HG02970 (cell line): ENCODE measurements around the gene RIGI.
"Not testable (repeated sequence)": the region's sequence is repeated elsewhere in the genome, so short reads cannot be mapped to it uniquely, and the experiment has no call there.

Experiments used
- ATAC-seq: cut with Tn5 transposase; IDR thresholded peaks from one replicate; pipeline ENCODE4 v1.9.1; 2021; ENCODE audit warnings: mild to moderate bottlenecking, moderate library complexity, moderate number of reproducible peaks; ENCODE audit not compliant: unreplicated experiment, low FRiP score

RIGI gene

DNA sequence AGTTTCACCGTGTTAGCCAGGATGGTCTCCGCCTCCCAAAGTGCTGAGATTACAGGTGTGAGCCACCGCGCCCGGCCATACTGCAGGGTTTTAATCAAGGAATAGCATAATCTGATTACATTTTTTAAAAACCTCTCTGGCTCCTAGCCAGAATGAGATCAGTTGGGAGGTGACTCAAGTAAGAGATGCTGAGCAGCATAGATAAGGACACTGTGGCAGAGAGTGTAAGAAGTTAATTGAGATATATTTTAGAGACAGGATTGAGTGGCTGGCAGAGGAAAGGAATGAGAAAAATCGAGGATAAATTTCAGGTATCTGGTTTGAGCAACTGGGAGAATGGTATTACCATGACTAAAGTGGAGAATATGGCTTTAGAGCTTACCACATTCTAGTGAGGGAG is 7.3 kb upstream of the RIGI start:
- no peak for ATAC-seq

DNA sequence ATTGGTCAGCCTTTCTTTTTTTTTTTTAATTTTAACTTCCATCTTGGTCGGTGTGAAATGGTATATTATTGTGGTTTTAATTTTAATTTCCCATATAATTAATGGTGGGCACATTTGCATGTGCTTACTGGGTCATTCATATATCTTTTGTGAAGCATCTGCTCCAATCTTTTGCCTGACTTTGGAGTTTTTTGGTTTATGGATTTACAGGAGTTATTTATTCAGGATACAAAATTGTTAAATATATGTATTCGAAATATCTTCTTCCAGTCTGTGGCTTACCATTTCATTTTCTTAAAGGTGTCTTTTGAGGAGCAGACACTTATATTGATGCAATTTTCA is 682 bp upstream of the RIGI start:
- no peak for ATAC-seq

DNA sequence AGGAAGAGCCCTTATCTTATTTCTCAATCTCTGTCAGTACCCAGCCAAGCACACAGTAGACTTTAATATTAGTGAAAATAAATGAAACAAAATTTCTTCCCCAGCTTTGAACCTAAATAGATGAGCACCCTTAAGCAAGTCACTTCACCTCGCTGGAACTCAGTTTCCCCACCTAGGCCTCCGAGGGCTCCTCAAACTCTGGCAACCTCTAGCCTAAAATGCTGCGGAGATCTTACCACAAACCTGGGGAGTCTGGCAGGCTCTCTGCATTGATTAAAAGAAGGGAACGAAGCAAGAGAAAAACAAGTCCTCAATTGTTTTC is 326 bp downstream of the RIGI start:
- peak; percentile 8 for ATAC-seq

DNA sequence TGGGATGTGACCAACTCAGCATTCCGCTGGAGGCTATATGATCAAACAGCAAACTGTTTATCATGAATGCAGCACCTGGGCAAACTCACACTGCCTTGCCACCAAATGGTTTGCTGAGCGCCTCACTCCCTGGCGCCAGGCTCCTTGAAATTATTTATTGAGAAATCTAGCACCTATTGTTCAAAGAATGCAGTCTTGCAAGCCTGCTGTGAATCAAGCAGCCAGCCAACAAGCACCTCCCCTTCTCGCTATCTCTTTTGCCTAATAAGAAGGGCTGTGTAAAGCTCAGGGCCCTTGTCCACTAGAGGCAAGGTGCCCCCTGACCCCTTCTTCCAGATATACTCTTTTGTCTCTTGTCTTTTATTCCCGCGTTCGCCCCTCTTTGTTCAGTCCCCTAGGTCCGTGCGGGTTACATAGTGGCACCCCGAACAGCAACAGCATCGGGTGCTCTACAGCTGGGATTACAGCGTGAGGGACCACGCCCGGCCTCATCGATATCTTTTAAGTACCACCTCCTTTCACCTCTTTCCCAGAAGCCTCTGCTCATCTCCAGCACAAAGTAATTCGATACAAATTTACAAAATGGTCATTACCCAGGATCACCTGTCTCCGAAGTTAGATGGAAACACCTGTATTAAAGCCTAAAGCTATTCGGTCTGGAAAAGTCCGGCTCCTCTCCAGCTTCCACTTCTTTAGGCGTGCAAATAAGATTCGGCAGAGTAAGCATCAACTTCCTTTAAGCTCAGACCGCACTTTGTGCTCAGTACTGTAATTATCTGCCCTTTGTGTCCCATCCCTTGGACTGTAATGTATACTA is 896 bp downstream of the RIGI start:
- no peak for ATAC-seq

DNA sequence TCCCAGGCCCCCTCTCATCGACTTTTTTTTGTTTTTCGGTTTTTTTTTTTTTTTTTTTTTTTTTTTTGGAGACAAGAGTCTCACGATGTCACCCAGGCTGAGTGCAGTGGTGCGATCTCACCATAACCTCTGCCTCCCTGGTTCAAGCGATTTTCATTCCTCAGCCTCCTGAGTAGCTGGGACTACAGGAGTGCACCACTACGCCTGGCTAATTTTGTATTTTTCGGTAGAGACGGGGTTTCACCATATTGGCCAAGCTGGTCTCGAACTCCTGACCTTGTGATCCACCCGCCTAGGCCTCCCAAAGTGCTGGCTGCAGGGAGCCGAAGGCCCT is 1.5 kb downstream of the RIGI start:
- ATAC-seq = not testable (repeated sequence)

DNA sequence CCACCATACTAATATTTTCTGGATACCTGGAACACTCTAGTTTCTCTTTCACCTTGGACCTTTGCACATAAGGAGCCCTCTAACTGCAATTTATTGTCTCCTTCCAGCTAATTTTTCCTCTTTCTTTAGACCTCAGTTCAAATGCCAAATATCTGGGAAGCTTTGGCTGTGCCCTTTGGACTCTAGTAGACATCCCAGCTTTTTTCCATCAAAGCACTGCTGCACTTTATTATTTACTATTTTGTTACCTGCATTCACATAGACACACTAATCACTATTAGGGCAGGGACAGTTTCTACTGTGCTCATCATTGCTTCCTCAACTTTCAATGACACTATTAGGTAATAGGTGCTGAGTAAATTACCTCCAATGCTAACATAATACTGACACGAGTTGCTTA is 2.1 kb downstream of the RIGI start:
- ATAC-seq = no peak

DNA sequence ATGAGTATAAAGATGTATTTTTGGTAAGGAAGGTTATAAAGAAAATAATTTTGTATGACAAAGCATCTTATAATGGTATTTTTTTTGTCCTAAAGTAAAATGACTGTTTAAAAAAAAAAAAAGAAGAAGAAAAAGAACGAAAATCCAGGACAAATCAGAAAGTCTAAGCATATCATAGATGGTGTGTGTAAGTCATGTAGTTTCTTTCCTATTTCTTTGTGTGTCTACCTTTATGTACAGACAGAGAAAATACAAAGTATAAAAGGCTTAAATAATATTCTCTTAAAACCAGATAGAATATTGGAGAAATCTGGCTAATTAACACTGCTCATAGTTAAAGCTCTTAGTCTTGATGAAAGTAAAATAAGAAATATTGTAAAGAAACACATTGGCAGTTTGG is 7.7 kb downstream of the RIGI start:
- no peak for ATAC-seq

DNA sequence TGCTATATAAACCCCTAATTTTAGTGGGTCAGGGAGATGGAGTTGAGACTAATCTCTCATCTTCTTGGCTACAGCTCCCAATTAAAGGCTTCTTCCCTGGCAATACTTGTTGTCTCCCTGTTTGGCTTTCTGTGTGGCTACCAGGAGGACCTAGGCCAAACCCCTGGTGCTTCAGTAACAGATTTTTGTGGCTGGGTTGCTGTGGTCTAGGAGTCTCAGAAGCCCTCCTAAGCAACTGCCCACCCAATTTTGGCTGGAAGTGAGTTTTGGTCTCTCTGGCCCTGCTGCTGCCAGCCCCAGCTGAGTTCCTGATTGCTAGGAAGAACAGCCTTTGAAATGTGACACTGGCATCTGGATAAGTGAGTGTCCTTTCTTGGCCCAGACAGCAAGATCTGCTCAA is 9.8 kb downstream of the RIGI start:
- no peak for ATAC-seq

DNA sequence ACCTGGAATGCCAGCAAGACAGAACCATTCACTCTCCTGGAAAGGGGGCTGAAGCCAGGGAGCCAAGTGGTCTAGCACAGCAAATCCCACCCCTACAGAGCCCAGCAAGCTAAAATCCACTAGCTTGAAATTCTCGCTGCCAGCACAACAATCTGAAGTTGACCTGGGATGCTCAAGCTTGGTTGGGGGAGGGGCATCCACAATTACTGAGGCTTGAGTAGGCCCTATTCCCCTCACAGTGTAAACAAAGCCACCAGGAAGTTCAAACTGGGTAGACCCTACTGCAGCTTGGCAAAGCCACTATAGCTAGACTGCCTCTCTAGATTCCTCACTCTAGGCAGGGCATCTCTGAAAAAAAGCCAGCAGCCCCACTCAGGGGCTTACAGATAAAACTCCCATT is 17.3 kb downstream of the RIGI start:
- ATAC-seq = no peak

DNA sequence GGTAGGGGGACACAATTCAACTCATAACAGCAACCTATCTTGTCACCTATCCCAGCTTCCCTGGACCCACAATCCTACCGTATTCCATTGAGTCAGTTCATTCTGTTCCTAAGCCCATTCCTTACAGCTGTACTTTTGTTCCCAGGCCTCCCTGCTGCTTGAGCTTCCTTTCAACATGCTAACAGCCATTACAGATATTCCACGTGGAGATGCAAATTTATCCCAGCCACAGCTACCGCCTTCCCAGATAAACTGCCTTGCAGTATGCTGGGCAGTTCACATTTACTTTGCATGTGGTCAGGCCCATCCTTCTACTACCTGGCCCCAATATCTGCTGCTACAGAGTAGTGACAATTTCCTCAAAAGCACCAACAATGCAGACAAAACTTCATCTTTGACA is 23.0 kb downstream of the RIGI start:
- no peak for ATAC-seq

DNA sequence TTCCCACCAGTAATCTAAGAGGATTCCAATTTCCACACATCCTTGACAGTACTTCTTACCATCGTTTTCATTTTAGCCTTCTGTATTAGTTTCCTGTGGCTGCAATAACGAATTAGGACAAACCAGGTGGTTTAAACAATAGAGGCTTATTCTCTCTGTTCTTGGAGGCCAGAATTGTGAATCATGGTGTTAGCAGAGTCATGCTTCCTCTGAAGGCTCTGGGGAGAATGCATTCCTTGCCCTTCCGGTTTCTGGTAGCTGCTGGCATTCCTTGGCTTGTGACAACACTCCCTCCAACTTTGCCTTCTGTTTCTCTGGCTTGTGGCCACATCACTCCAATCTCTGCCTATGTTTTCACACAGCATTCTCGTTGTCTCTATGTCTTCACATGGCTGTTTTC is 23.5 kb downstream of the RIGI start:
- ATAC-seq = no peak

DNA sequence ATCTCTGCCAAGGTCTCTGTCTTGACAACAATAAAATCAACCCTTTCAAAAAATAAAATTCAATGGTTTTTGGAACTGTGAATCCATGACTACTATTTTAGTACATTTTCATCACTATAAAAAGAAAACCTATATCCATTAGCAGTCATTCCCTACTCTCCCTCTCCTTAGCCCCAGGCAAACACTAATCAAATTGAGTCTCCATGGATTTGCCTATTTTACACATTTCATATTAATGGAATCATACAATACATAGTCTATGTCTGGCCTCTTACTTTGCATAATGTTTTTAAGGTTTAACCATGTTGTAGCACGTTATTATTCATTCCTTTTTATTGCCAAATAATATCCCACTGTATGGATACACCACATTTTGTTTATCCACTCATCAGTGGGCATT is 24.1 kb downstream of the RIGI start:
- ATAC-seq = no peak

DNA sequence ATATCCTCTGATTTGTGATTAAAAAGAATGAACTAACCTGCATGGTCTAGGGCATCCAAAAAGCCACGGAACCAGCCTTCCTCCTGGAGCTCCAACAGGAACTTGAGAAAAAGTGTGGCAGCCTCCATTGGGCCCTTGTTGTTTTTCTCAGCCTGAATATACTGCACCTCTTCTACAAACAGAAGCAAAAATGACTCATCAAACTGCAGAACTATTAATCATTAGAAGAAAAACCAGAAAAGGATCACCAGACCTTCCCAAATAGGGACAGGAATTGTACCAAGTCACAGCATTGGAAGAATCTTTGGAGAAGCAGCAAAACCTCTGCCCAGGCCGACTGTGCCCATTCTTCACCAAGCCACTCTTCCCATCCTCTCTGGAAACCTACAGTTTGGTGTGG is 25.2 kb downstream of the RIGI start:
- ATAC-seq = no peak

DNA sequence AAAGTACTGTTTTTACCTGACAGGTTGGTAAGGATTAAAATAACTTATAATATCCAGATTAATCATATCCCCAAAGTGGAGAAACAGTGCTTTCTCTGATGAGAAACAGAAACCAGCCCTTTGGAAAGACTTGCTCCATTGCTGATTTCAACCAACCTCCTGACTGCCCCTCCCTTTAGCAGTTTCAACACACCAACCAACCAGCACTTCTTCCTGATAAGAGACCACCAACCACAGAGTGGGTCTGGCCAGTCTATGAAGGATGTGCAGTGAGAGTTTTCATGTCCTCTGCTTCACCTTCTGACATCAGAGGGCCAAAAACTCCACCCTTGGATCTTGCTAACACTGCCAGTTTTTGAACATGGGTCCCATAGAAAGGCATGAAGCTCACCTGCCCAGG is 28.1 kb downstream of the RIGI start:
- no peak for ATAC-seq

DNA sequence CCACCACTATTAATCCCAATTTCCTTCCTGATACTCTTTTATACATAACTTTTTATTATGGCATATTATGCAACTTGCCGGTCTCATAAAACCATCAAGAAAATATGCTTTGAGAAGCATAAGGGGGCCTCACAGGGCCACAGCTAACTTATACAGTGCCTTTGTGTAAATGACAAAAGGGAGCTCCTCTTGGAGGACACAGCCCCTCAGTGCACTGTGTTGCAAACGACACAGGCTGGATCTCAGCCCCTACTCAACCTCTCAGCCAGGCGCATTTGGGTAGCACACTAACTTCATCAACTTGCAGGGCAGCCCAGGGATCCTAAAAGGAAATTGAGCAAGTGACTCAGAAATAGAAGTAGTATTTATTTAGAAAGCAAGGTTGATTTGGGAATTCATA is 35.4 kb downstream of the RIGI start:
- no peak for ATAC-seq

DNA sequence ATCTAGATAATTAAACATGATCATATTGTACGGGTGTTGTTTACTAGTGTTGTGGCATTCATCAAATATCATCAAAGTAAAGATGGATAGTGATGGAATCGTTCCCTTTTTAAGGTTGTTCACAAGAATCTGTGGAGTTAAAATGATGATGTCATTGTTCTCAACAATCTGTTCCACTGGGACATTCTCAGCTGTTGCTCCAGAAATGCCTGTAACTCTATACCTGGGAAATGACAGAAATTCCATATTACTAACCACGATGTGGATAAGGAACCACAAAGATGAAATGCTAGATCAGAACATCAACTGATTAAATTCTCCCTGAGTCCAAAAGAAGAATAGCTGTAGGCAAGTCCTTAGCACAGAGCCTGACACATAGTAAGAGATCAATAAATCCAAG is 38.0 kb downstream of the RIGI start:
- ATAC-seq = no peak

DNA sequence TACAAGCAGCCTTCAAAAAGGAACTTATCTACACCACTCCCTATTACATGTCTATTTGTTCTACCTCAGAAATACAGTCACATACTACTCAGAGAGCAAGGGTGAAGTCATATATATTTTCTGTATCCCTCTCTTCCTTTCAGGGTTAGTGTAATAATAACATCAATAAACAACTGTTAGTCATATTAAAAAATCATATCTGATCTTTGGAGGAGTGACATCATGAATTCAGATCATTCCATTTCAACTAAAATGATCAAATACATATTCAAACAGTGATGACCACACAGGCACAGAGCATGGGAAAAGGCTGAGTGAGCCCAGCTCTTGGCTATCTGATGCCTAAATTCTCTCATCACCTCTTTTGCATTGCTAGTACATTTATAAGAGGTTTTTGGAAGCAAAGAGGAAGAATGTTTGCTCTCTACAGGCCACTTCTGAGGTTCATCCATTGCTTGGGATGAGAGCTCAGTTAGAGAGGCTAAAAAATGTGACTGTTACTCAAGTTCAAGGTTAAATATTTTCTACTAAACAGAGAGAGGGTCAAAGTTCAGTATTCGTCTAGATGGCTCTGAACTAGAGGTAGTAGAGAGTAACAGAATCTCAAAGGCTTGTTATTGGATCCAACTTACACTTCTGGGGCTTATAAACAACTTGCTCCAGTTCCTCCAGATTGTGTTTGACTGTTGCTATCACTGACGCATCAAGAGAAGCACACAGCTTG is 39.0 kb downstream of the RIGI start:
- no peak for ATAC-seq

DNA sequence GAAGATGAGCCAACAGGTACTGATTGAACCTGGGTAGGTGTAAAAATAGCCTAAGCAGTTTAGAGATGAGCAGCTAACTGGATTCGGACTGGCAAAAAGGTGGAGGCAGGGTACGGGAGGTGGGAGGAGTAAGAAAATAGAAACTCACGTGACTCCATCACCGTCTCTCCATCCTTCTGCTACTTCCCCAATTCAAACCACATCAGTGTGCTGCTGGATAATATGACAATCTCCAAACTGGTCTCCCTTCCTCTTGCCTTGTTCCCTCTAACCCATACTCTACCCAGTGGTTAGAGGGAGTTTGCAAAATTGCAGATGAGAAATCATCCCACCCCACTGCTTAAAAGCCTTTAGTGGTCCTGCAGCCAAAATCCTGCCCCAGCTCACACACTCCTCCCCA is 42.7 kb downstream of the RIGI start:
- no peak for ATAC-seq
